Myocyte (in vitro differentiated cells): Measurements from ENCODE around the gene ETFB. TPM values are rescaled to one million over a fixed set of nuclear protein-coding genes. Genes with fewer than 3 reads are reported as not detected.

ENCODE experiments used
- DNase-seq: peaks from one replicate; pipeline ENCODE4 v3.0.0-alpha.2; 2012; ENCODE audit warnings: low read depth
- total RNA-seq: library from RNA; depleted of rRNA; stranded (reverse); fragments of >200 nt; gene quantifications from 2 replicates; pipeline ENCODE4 v1.2.3, GENCODE V29; 2014

ETFB gene
- total RNA-seq, 1 donor from 2014 or later: 76.2 TPM

GRCh38 chr19:51296336-51297093 is 69.7 kb downstream of the ETFB start:
- DNase-seq: no peak

- no peak for DNase-seq
Measured at GRCh38 chr19:51295382-51296126, 70.6 kb downstream of the ETFB start.

Other genes with a start within 250 kb of the ETFB start
- not detected in 2 replicates for gene SIGLEC9, start 241.5 kb downstream of the ETFB start, total RNA-seq
- gene SIGLEC7, start 224.1 kb downstream of the ETFB start, total RNA-seq: not detected in 2 replicates
- 0.21 TPM in 1 of 2 replicates, not detected in the other for gene CD33, start 141.3 kb downstream of the ETFB start, total RNA-seq
- gene SIGLECL1, start 115.3 kb downstream of the ETFB start, total RNA-seq: not detected in 2 replicates
- gene IGLON5, start 54.7 kb downstream of the ETFB start, total RNA-seq: not detected in 2 replicates
- gene VSIG10L, start 24.2 kb downstream of the ETFB start, total RNA-seq: 1.6 and 1.8 TPM in 2 replicates
- not detected in 2 replicates for gene CLDND2, start 2.6 kb upstream of the ETFB start, total RNA-seq
- not detected in 2 replicates for gene NKG7, start 6.3 kb upstream of the ETFB start, total RNA-seq
- gene LIM2, start 21.6 kb upstream of the ETFB start, total RNA-seq: not detected in 2 replicates
- gene C19orf84, start 24.2 kb upstream of the ETFB start, total RNA-seq: not detected in 2 replicates
- gene SIGLEC10, start 51.3 kb upstream of the ETFB start, total RNA-seq: not detected in 2 replicates
- not detected in 2 replicates for gene SIGLEC8, start 92.1 kb upstream of the ETFB start, total RNA-seq
- not detected in 2 replicates for gene CEACAM18, start 112.2 kb upstream of the ETFB start, total RNA-seq
- not detected in 2 replicates for gene SIGLEC12, start 135.4 kb upstream of the ETFB start, total RNA-seq
- gene SIGLEC6, start 165.3 kb upstream of the ETFB start, total RNA-seq: not detected in 2 replicates
- gene ZNF175, start 204.9 kb upstream of the ETFB start, total RNA-seq: 4.5 and 5.0 TPM in 2 replicates